GM12864 (cell line): ENCODE results near the gene IPO13.
A peak's percentile ranks its signal among the peaks of the same experiment; 100 is the strongest.

Source experiments
- DNase-seq: peaks from one replicate; pipeline ENCODE4 v3.0.0-alpha.2; 2011; ENCODE audit warnings: low read depth
- H3K4me3 ChIP-seq: 2 replicates; pipeline ENCODE4 v1.5.1; 2011; ENCODE audit warnings: mild to moderate bottlenecking, low read depth, low read length, control low read depth
- CTCF ChIP-seq: IDR thresholded peaks from 2 replicates; pipeline ENCODE4 v1.5.1; 2011; ENCODE audit warnings: low read depth, mild to moderate bottlenecking, moderate library complexity, low read length, control low read depth, inconsistent platforms; ENCODE audit errors: missing control alignments

Gene IPO13

GRCh38 chr1:43994794-43995790, 48.3 kb downstream of the IPO13 start:
- no peak for DNase-seq
- no peak overlapping the region for H3K4me3 ChIP-seq
- TF ChIP-seq CTCF = peak; percentile 56

GRCh38 chr1:43995984-43996732, 49.4 kb downstream of the IPO13 start:
- no peak for DNase-seq
- no peak overlapping the region for H3K4me3 ChIP-seq
- no peak for TF ChIP-seq CTCF

- DNase-seq = no peak
- no peak overlapping the region for H3K4me3 ChIP-seq
- TF ChIP-seq CTCF = no peak
Measured at GRCh38 chr1:43996733-43997115, 50.0 kb downstream of the IPO13 start.

DNA sequence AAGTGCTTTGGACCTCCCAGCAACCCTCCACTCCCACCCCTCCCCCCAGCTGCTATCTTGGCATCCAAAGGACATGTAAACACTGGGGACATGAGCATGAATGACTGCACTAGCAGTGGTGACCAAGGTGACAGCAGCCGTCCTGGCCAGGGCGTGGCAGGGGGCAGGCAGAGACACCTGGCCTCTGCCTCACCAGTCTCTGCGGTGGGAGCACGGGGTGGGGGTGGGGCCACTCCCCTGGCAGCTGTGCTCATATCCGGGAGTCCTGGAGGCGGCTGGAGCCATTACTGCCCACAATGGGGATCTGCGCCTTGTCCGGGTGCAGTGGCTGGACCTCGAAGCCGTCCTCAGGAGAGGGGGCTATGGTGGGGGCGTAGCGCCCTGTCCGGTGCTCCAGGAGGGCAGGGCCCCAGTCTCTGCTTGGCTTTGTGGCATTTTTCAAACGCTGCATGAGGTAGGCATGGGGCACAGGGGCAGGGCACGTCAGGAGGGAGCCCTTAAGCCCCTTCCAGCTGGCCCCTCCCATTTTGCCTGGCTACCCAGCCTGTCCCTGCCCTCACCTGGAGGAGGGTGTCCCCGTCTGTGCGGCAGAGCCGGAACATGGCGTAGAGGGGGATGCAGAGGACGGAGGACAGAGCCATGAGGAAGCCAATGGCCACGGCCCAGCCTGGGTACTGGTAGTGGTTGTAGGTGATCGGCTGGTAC, 50.7 kb downstream of the IPO13 start:
- TF ChIP-seq CTCF = no peak
- H3K4me3 ChIP-seq = no peak overlapping the region
- DNase-seq = no peak

GRCh38 chr1:43998000-43998378, 51.2 kb downstream of the IPO13 start:
- no peak for DNase-seq
- no peak for TF ChIP-seq CTCF
- no peak overlapping the region for H3K4me3 ChIP-seq

GRCh38 chr1:43999455-43999854, 52.7 kb downstream of the IPO13 start:
- no peak for TF ChIP-seq CTCF
- no peak for DNase-seq
- H3K4me3 ChIP-seq = no peak overlapping the region
